HepG2 (cell line): ENCODE results near the gene NDN. TPM values are rescaled to one million over a fixed set of nuclear protein-coding genes. Genes with fewer than 3 reads are reported as not detected.

ENCODE experiments used
- ATAC-seq: fragments of 200-7000 bp; cut with Tn5 transposase; 3 replicates; pipeline ENCODE4 v1.9.1; 2020; ENCODE audit warnings: mild to moderate bottlenecking, moderate library complexity
- BruUV-seq: library from RNA; stranded (reverse); fragments of 400-500 nt; replicated peaks from 2 replicates; lab custom pipeline; 2021; lab: Mats Ljungman, UMichigan
- CTCF ChIA-PET: fragments of 300-600 bp; formaldehyde crosslinking; extraction: SDS; loops from one replicate; lab custom pipeline; 2021; ENCODE audit warnings: low total read pairs, inconsistent platforms, low intra/inter-chr PET ratio; lab: Yijun Ruan, JAX
- POLR2A ChIA-PET: fragments of 350-600 bp; sonication (Branson Sonifier 250); formaldehyde crosslinking; loops from one replicate; lab custom pipeline; 2020; ENCODE audit warnings: antibody characterized with exemption, inconsistent platforms; lab: Yijun Ruan, JAX
- DNase-seq: peaks from one replicate; pipeline ENCODE4 v3.0.0-alpha.2; 2015; ENCODE audit warnings: low spot score
- FAIRE-seq: peaks from 3 replicates; lab custom pipeline; 2011; peaks lifted over from hg19 to GRCh38; lab: Jason Lieb, UNC
- H2AFZ ChIP-seq: one replicate; pipeline ENCODE4 v1.6.1; 2011; ENCODE audit warnings: low read length, inconsistent platforms
- H3K27ac ChIP-seq: fragments of 300-600 bp; 3 replicates; pipeline ENCODE4 v1.8.0; 2011; ENCODE audit warnings: mixed run types, mild to moderate bottlenecking, mixed read lengths, low read length, inconsistent platforms; ENCODE audit not compliant: insufficient read depth; ENCODE audit errors: extremely low read length
- H3K27me3 ChIP-seq, 2 experiments: fragments of 200-600 bp in 1 of 2; 2 replicates in 1 of 2; 3 replicates in 1 of 2; pipeline versions ENCODE4 v1.6.0 to v1.8.0; 2011; ENCODE audit warnings: low read length in 2 of 2, mild to moderate bottlenecking in 2 of 2, moderate library complexity in 2 of 2, inconsistent platforms in 1 of 2; ENCODE audit not compliant: insufficient read depth in 2 of 2, control insufficient read depth in 1 of 2
- H3K36me3 ChIP-seq, 2 experiments: fragments of 200-600 bp in 1 of 2; replicated peaks in 1 of 2; 2 replicates in 1 of 2; 3 replicates in 1 of 2; pipeline versions ENCODE4 v1.5.1 to v1.8.0; 2011; ENCODE audit warnings: low read length in 2 of 2, inconsistent platforms in 1 of 2; ENCODE audit not compliant: insufficient read depth in 2 of 2, control insufficient read depth in 1 of 2
- H3K4me1 ChIP-seq: 2 replicates; pipeline ENCODE4 v1.5.1; 2012; ENCODE audit warnings: low read length, inconsistent platforms; ENCODE audit not compliant: insufficient read depth
- H3K4me2 ChIP-seq: 2 replicates; pipeline ENCODE4 v1.6.0; 2011; ENCODE audit warnings: low read depth, low read length, inconsistent platforms
- H3K4me3 ChIP-seq, 3 experiments: fragments of 200-600 bp in 1 of 3; sonication (generic), shearing (Covaris generic) in 1 of 3; replicated peaks in 1 of 3; 2 replicates each; pipeline ENCODE4 v1.5.1; 2011 to 2016; ENCODE audit warnings: low read length in 3 of 3, inconsistent platforms in 2 of 3, low read depth in 2 of 3, mild to moderate bottlenecking in 2 of 3, control low read depth in 1 of 3, mixed read lengths in 1 of 3; ENCODE audit not compliant: insufficient read depth in 1 of 3
- H3K79me2 ChIP-seq: one replicate; pipeline ENCODE4 v1.6.1; 2011; ENCODE audit warnings: low read length, inconsistent platforms; ENCODE audit not compliant: insufficient read depth
- H3K9ac ChIP-seq: 2 replicates; pipeline ENCODE4 v1.6.0; 2011; ENCODE audit warnings: mild to moderate bottlenecking, low read depth, low read length, inconsistent platforms; ENCODE audit not compliant: insufficient read depth
- H3K9me3 ChIP-seq: 2 replicates; pipeline ENCODE4 v1.5.1; 2012; ENCODE audit warnings: mild to moderate bottlenecking, low read length
- H4K20me1 ChIP-seq: 2 replicates; pipeline ENCODE4 v1.6.0; 2011; ENCODE audit warnings: inconsistent platforms, mild to moderate bottlenecking, low read length, moderate library complexity; ENCODE audit not compliant: insufficient read depth
- GABPB1 ChIP-seq: IDR thresholded peaks from 2 replicates; pipeline ENCODE4 v1.6.1; 2016; ENCODE audit warnings: mild to moderate bottlenecking, missing genetic modification reagents, moderate library complexity, missing compliant biosample characterization
- PRMT3 ChIP-seq: sonication (generic); formaldehyde crosslinking; IDR thresholded peaks from 2 replicates; pipeline ENCODE4 v1.8.1; 2022; ENCODE audit warnings: low read depth, mild to moderate bottlenecking, moderate library complexity, missing genetic modification reagents, borderline replicate concordance
- ZMAT5 ChIP-seq: sonication (generic); formaldehyde crosslinking; IDR thresholded peaks from 2 replicates; pipeline ENCODE4 v1.5.0; 2020; ENCODE audit warnings: mild to moderate bottlenecking, low read depth, missing genetic modification reagents, borderline replicate concordance
- ZNF205 ChIP-seq: IDR thresholded peaks from 2 replicates; pipeline ENCODE4 v1.6.1; 2018; ENCODE audit warnings: missing biosample characterization, missing genetic modification reagents
- ZNF362 ChIP-seq: sonication (generic); formaldehyde crosslinking; IDR thresholded peaks from 2 replicates; pipeline ENCODE4 v1.4.0; 2020; ENCODE audit warnings: missing genetic modification reagents, mild to moderate bottlenecking, borderline replicate concordance
- ZNF569 ChIP-seq: sonication (generic); formaldehyde crosslinking; IDR thresholded peaks from 2 replicates; pipeline ENCODE4 v1.5.0; 2020; ENCODE audit warnings: mild to moderate bottlenecking, missing genetic modification reagents, moderate library complexity, borderline replicate concordance
- WGBS: methylation state at CpG from one replicate; pipeline ENCODE4 v1.1.6; 2017; ENCODE audit warnings: low lambda C conversion rate; 5-methylcytosine and 5-hydroxymethylcytosine counted together
- in situ Hi-C: cut with HindIII; loops from 2 replicates; pipeline ENCODE4 v1.10.0; 2017; ENCODE audit warnings: low pct_unique_long_range_greater_than_20kb; ENCODE audit not compliant: extremely low pct_ligation_motif_present
- intact Hi-C: fragments of 100-400 bp; cut with micrococcal nuclease; formaldehyde crosslinking; loops from one replicate; pipeline ENCODE4 v1.10.0; 2022; ENCODE audit not compliant: unreplicated experiment
- polyA plus RNA-seq, 8 experiments: library from polyadenylated mRNA; depleted of rRNA in 3 of 8; stranded (reverse) in 7 of 8; unstranded in 1 of 8; fragments of >200 nt; fragmentation: Illumina TruSeq in 4 of 8; extraction: Trizol in 4 of 8; gene quantifications; 2 replicates each; pipeline versions ENCODE4 v1.2.1 to v1.2.3, GENCODE V29; 2011 to 2016; ENCODE audit warnings: low read depth in 4 of 8, missing spikeins in 1 of 8, mixed read lengths in 1 of 8; ENCODE audit not compliant: insufficient read depth in 1 of 8
- total RNA-seq, 5 experiments: library from RNA; depleted of rRNA; stranded (reverse); fragments of >200 nt; fragmentation: Illumina TruSeq; extraction: Trizol; gene quantifications; 2 replicates each; pipeline ENCODE4 v1.2.3, GENCODE V29; 2016; ENCODE audit warnings: low read depth in 1 of 5

Gene NDN
- total and polyA plus RNA-seq, 2 of the 13 experiments (the other 11 are each of a cell fraction or from before 2014, with no cell fraction given): 0.03 TPM; not detected in 1

- Histone ChIP-seq H3K27me3 (peaks cover 2 to 18% of the 10 kb centered on the region in 2 experiments; a peak in 2 of 5 replicates), H3K9ac (no peak overlapping the region), H4K20me1 (no peaks in the 10 kb centered on the region), H3K27ac (no peak overlapping the region), H2AFZ (no peak overlapping the region), H3K4me3 (no peak overlapping the region), H3K4me2 (no peak overlapping the region), H3K36me3 (no peaks in the 10 kb centered on the region), H3K9me3 (no peaks in the 10 kb centered on the region), H3K79me2 (no peaks in the 10 kb centered on the region), H3K4me1 (no peaks in the 10 kb centered on the region)
- no TSS peak for BruUV-seq
- POLR2A ChIA-PET: no interaction called here
- DNase-seq (no peak), ATAC-seq (no peak), FAIRE-seq (no peak)
- intact Hi-C loops: loop anchor here (10.0 kb wide), 1 partner anchor 1858 kb away; no protein-coding TSS in a partner anchor
- no peak for TF ChIP-seq PRMT3 (CRISPR knock-in tag)
- TF ChIP-seq ZNF362 (CRISPR knock-in tag): no peak
- TF ChIP-seq ZNF569 (CRISPR knock-in tag): no peak
- no peak for TF ChIP-seq ZNF205
- no peak for TF ChIP-seq ZMAT5 (CRISPR knock-in tag)
- no peak for TF ChIP-seq GABPB1 (CRISPR knock-in tag)
- in situ Hi-C loops: loop anchor here (5.0 to 25.0 kb wide), 2 partner anchors 159 to 221 kb away; no protein-coding TSS in a partner anchor
- 92% methylated on average over 7 of the region's 51 CpGs for WGBS
- CTCF ChIA-PET: no interaction called here
These were observed 40.7 kb downstream of the NDN start for GRCh38 chr15:23646165-23647000.
